ENCODE data around the gene TRPT1.

Gene TRPT1

DNA sequence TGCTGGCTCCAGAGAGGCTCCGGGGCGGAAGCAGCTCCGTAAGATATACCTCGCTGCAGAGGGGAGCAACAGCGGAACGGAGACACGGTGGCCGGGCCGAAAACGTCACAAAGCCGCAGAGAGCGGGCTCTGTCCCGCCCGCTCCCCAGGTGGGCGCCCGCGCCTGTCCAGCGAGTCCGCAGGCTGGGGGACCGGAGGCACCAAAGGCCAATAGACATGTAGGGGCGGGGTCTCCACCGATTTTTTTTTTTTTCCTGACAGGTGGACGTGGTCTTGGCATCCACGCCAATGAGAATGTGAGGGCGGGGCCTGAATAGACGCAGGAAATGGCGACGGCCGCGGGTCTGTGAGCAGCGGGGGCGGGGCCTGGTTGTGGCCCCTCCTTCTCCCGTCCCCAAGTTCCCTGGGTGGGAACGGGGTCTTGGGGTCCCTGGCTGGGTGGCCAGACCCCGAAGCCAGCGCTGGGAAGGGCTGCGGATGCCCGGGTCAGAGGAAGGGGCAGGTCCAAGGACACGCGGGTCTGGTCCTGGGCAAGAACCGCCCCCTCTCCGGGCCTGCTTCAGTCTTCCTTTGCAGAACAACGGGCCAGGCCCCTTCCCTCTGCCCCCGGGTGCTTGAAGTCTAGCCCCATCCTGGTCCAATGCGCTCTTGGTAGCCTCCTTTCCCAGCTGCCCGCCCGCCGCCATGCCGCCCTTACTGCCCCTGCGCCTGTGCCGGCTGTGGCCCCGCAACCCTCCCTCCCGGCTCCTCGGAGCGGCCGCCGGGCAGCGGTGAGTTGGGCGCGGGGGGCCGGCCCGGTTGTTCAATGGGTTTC, 4.4 kb upstream of the TRPT1 start, which contains the start of gene DNAJC4:
DNAJC4 (plus strand) TSS at position 378 of the 814 bp plus-strand sequence; CDS start at position 685, 307 bp downstream.
- DNase-seq (ENCODE audit: low read depth in 2 of 2), result peak; percentile 77 to 88

- no peak for DNase-seq (ENCODE audit: low read depth in 2 of 2)
These were observed 3.8 kb upstream of the TRPT1 start for GRCh38 chr11:64229744-64230170.

DNA sequence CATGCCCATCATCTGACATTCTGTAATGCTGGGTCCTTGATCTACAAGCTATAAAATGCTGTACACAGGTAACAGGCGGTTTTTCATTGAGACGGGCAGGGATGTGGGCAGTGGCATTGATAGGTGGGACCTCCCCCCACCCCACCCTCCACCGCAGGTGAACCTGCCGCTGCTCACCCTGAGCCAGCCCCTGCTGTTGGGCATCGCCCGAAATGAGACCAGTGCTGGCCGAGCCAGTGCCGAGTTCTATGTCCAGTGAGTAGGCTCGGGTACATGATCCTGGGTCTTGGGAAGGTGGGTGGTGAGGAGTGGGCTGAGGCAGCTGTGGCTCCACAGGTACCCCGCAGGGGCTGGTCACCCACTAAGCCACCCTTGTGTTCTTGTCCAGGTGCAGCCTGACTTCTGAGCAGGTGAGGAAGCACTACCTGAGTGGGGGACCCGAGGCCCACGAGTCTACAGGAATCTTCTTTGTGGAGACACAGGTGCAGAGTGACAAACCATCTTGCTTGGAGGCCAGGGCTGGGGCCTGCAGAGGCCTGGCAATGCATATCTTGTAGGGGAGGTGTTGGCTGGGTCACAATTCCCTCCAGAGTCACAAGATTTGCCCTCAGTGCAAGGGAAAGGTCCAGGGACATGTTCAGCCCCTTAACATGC, 3.2 kb upstream of the TRPT1 start:
- DNase-seq (ENCODE audit: low read depth in 2 of 2), result no peak

DNA sequence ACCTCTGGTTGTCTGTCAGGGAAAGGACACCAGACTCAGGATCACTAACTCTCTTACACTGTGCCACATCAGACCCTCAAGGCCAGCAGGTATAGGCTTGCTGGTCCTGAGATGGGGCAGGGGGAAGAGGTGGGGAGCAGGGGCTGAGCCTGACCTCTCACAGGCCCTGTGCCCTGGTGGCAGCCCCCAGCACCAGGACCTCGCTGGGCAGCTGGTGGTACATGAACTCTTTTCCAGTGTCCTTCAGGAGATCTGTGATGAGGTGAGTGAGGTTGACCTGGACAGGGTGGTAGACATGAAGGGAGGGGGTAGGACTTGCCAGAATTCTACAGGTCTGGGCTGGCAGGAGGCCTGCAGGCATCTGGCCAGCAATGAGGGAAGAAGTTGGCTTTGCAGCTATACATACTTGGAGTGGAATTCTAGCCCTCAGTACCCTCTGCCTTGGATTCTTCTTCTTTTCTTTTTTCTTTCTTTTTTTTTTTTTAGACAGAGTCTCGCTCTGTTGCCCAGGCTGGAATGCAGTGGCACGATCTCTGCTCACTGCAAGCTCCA, 1.5 kb upstream of the TRPT1 start:
- DNase-seq (ENCODE audit: low read depth in 2 of 2), result no peak

- DNase-seq (ENCODE audit: low read depth in 2 of 2), result peak in 1 of 2 donors; percentile 57
These were observed 593 bp upstream of the TRPT1 start for GRCh38 chr11:64226507-64227051.

DNA sequence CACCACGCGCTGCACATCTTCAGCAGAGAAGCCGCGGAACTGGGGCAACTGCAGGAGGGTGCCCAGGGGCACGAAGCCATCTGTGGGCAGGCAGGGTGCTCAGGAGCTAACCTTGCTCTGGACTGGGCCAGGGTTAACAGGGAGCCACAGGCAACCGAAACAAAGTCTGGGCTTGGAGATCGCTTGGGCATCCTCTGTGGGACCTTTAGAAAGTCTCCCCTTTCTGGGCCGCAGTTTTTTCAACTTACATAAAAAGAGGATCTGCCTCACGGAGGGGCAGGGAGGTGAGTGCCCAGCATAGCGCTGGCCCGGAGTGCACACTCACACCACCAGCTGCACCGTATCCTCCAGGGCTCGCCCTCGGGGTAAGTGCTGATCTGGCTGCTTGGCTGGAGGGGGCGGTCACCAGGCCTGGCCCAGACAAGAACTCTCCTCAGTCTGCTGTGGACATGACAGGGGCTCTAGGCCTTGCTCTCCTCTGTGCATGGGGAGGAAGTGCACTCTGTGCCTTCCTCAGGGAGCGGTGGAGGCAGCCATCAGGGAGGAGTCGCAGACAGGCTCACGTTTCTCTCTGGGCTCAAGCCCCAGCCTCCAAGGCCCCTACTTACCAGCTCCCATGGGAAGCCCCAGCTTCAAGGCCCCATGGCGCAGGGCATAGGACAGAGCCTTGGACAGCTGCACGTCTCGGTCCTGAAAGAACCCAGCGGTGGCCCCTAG, 937 bp downstream of the TRPT1 start:
- DNase-seq (ENCODE audit: low read depth in 2 of 2), result no peak

DNA sequence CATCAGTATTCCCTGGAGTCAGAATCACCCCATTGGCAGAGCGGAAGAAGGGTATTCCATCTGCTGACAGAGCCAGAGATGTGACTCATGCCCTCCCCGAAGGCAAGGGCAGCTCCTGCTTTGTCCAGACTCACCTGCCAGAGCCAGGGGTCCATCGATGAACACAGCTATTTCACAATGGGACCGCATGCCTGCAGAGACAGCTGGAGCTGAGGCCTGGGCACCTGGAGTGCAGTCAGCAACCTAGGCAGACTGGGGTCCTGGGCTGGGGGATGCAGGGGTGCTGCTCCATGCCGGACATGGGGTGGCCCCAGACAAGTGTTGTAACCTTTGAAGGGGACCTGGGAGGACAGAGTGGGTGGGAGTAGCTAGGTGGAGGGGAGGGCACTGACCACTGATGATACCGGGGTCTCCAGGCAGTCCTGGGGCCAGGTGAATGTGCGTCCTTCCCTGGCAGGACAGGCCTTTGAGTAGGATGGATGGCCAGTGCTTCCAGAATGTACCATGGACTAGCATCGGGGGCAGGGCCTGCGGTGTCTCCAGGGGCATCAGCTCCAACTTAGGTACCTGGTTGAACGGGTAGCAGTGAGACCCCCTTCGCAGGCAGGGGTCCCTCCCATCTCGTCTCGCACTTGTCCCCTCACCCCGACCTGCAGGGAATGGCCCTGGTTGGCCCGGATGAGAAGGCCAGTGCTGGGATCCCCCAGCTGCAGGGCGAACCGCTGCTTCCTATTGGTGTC, 1.7 kb downstream of the TRPT1 start:
- DNase-seq (ENCODE audit: low read depth in 2 of 2), result no peak

DNA sequence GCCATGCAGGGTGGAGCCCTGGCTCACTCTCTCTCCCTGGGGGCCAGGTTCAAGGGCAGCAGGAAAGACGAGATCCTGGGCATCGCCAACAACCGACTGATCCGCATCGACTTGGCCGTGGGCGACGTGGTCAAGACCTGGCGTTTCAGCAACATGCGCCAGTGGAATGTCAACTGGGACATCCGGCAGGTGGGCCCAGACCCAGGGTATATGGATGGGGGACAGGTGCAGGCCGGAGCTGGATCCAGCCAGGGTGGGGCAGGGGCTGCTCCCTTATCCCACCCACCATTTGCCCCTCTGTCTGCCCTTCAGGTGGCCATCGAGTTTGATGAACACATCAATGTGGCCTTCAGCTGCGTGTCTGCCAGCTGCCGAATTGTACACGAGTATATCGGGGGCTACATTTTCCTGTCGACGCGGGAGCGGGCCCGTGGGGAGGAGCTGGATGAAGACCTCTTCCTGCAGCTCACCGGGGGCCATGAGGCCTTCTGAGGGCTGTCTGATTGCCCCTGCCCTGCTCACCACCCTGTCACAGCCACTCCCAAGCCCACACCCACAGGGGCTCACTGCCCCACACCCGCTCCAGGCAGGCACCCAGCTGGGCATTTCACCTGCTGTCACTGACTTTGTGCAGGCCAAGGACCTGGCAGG, 2.9 kb downstream of the TRPT1 start:
- DNase-seq (ENCODE audit: low read depth in 2 of 2), result no peak

DNA sequence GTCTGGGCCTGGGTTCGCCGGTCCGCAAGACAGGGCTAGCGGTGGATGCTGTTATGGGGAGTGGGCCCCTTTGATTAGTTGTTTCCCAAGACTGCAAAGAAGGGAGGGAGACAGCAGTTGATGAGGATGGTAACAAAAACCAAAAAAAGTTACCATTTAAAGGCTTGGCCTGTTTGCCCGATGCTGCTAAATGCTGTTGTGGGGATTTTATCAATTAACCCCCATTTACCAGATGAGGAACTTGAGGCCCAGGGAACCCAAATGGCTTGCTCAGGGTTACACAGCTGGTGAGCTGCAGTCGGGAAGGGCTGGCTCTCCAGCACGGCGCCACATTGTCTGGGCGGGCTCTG, 3.4 kb downstream of the TRPT1 start:
- DNase-seq (ENCODE audit: low read depth in 2 of 2), result no peak

GRCh38 chr11:64220798-64221197, 5.2 kb downstream of the TRPT1 start:
- DNase-seq (ENCODE audit: low read depth in 2 of 2), result no peak

GRCh38 chr11:64220271-64220670, 5.7 kb downstream of the TRPT1 start:
- no peak for DNase-seq (ENCODE audit: low read depth in 2 of 2)

GRCh38 chr11:64219755-64220154, 6.2 kb downstream of the TRPT1 start:
- no peak for DNase-seq (ENCODE audit: low read depth in 2 of 2)

DNA sequence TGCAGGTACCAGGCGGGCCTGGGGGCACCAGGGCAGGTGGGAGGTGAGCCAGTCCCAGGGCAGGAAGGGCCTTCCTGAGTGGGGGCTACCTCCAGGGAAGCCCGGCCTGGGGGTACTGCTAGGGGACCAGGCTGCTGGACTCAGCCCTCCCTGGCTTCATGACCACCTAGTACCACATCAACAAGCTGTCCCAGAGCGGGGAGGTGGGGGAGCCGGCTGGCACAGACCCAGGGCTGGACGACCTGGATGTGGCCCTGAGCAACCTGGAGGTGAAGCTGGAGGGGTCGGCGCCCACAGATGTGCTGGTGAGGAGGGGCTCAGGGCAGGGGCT, 6.7 kb downstream of the TRPT1 start:
- no peak for DNase-seq (ENCODE audit: low read depth in 2 of 2)

- DNase-seq (ENCODE audit: low read depth in 2 of 2), result no peak
These were observed 7.2 kb downstream of the TRPT1 start for GRCh38 chr11:64218628-64219353.

DNA sequence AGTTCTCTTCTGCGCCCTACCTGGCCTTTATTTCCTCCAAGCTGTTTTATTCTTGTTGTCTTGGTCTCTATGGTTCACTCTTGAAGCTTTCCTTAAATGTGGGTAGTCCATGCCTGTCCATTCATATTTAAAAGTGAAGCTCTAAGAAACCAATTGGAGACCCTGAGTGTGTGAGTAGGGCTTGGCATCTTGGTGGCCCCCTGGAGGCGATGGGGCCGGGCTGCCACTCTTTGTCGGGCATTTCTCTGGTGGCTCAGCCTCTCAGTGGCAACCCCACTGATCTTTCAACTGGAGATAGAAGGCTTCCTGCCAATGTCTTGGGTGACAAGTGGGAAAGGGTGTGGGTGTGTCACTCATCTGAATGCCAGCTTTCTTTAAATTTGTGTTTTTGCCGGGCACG, 9.1 kb downstream of the TRPT1 start:
- DNase-seq (ENCODE audit: low read depth in 2 of 2), result no peak

DNA sequence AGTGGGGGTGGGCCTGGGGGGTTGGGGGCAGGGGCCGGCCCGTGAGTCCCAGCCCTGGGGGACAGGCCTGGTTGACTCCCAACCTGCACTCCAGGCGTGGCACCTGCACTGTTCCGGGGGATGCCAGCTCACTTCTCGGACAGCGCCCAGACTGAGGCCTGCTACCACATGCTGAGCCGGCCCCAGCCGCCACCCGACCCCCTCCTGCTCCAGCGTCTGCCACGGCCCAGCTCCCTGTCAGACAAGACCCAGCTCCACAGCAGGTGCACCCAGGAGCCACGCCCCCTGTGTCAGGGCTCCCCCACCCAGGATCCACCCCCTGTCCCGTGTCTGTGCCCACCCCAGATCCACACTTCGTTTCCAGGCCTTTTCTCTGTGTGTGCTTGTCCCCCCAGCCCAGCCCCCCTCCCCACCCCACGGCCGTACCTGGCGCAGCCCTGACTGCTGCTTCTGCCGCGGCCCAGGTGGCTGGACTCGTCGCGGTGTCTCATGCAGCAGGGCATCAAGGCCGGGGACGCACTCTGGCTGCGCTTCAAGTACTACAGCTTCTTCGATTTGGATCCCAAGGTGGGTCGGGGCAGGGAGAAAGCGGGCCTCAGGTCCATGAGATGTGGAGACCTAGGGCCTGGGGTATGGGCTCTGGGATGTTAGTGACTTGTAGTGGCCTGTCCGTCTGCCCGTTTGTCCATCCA, 14.7 kb downstream of the TRPT1 start:
- DNase-seq (ENCODE audit: low read depth in 2 of 2), result no peak

DNA sequence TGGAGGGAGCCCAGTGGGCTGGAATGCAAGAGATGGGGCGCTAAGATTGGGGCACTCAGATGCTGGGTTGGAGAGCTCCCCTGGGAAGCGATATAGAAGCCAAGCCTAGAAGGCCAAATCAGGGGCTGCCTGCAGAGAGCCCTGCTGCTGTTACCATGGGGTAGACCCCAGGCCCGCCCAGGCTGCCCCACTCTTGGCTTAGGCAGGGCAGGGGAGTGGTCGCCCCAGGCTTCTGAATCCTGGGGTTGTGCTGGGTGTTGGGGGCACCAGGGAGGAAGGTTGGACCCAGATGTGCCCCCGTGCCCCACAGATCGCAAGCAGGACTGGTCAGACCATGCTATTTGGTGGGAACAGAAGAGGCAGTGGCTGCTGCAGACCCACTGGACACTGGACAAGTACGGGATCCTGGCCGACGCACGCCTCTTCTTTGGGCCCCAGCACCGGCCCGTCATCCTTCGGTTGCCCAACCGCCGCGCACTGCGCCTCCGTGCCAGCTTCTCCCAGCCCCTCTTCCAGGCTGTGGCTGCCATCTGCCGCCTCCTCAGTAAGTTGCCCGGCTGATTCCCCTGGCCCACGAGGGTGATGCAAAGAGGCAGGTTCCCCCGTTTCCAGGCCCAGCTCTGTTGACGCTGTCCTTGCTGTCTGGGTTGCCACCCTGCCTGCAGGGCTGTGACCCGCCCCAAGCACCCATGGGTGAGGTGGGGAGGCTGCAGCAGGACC, 15.5 kb downstream of the TRPT1 start:
- DNase-seq (ENCODE audit: low read depth in 2 of 2), result no peak

GRCh38 chr11:64209563-64209843, 16.5 kb downstream of the TRPT1 start:
- no peak for DNase-seq (ENCODE audit: low read depth in 2 of 2)

Data from activated CD4-positive, alpha-beta T cell treated with anti-CD3 and anti-CD28 coated beads for 24 hours (primary cell).